Activated naive CD4-positive, alpha-beta T cell treated with anti-CD3 and anti-CD28 coated beads, Interleukin-2, amount 50 U/mL, for 16 hours (primary cell): ENCODE measurements around the gene FAM168A.

Experiments
- DNase-seq: peaks from one replicate; pipeline ENCODE4 v3.0.0-alpha.2; 2020

The FAM168A gene

GRCh38 chr11:73554671-73555320 is 43.1 kb downstream of the FAM168A start:
- no peak for DNase-seq

- no peak for DNase-seq
Observed at GRCh38 chr11:73553266-73553665, 44.6 kb downstream of the FAM168A start.

GRCh38 chr11:73551677-73552076 is 46.2 kb downstream of the FAM168A start:
- DNase-seq: no peak

- DNase-seq: no peak
Observed at GRCh38 chr11:73549376-73549775, 48.5 kb downstream of the FAM168A start.

- no peak for DNase-seq
Observed at GRCh38 chr11:73547706-73548595, 50.0 kb downstream of the FAM168A start.

GRCh38 chr11:73542175-73542574 is 55.7 kb downstream of the FAM168A start:
- no peak for DNase-seq

GRCh38 chr11:73539506-73540084 is 58.3 kb downstream of the FAM168A start:
- no peak for DNase-seq

GRCh38 chr11:73538381-73538872 is 59.5 kb downstream of the FAM168A start:
- DNase-seq: no peak

- no peak for DNase-seq
Observed at GRCh38 chr11:73537969-73538368, 59.9 kb downstream of the FAM168A start.

GRCh38 chr11:73536961-73537360 is 61.0 kb downstream of the FAM168A start:
- DNase-seq: no peak

GRCh38 chr11:73532310-73532709 is 65.6 kb downstream of the FAM168A start:
- no peak for DNase-seq

- DNase-seq: no peak
Observed at GRCh38 chr11:73531386-73531785, 66.5 kb downstream of the FAM168A start.

- no peak for DNase-seq
Observed at GRCh38 chr11:73530109-73530508, 67.8 kb downstream of the FAM168A start.

GRCh38 chr11:73529204-73529530 is 68.7 kb downstream of the FAM168A start:
- DNase-seq: no peak

- no peak for DNase-seq
Observed at GRCh38 chr11:73528483-73529203, 69.3 kb downstream of the FAM168A start.

- DNase-seq: no peak
Observed at GRCh38 chr11:73528013-73528412, 69.9 kb downstream of the FAM168A start.

GRCh38 chr11:73525611-73526010 is 72.3 kb downstream of the FAM168A start:
- DNase-seq: no peak

- DNase-seq: no peak
Observed at GRCh38 chr11:73524774-73525173, 73.1 kb downstream of the FAM168A start.

GRCh38 chr11:73521621-73522020 is 76.3 kb downstream of the FAM168A start:
- DNase-seq: no peak

- no peak for DNase-seq
Observed at GRCh38 chr11:73520353-73521061, 77.4 kb downstream of the FAM168A start.

GRCh38 chr11:73519266-73519665 is 78.6 kb downstream of the FAM168A start:
- no peak for DNase-seq

- DNase-seq: no peak
Observed at GRCh38 chr11:73518195-73518594, 79.7 kb downstream of the FAM168A start.

- DNase-seq: no peak
Observed at GRCh38 chr11:73516080-73516479, 81.8 kb downstream of the FAM168A start.
